B cell (primary cell): ENCODE measurements around the gene RUSF1. TPM values are rescaled to one million over a fixed set of nuclear protein-coding genes. Genes with fewer than 3 reads are reported as not detected.

Source experiments
- ATAC-seq: fragments of 200-7000 bp; cut with Tn5 transposase; one replicate; pipeline ENCODE4 v1.10.0; 2021; ENCODE audit warnings: low read depth, mild to moderate bottlenecking, moderate number of reproducible peaks, moderate library complexity
- CTCF ChIA-PET: fragments of 350-600 bp; sonication (Branson Sonifier 250); formaldehyde crosslinking; loops from one replicate; lab custom pipeline; 2021; ENCODE audit warnings: antibody characterized with exemption, inconsistent platforms; lab: Charles Lee
- POLR2A ChIA-PET: fragments of 350-600 bp; sonication (Branson Sonifier 250); formaldehyde crosslinking; loops from one replicate; lab custom pipeline; 2021; ENCODE audit warnings: antibody characterized with exemption; lab: Charles Lee
- DNase-seq: peaks from one replicate; pipeline ENCODE4 v3.0.0; 2013
- H2AFZ ChIP-seq: 2 replicates; pipeline ENCODE4 v1.6.1; 2012; ENCODE audit warnings: mild to moderate bottlenecking, low read depth, low read length; ENCODE audit not compliant: insufficient read depth, poor library complexity, severe bottlenecking
- H3K27ac ChIP-seq, 2 donors: 1 replicate in 1 of 2; 2 replicates in 1 of 2; pipeline ENCODE4 v1.5.1; 2012 to 2013; ENCODE audit warnings: low read length in 2 of 2, mild to moderate bottlenecking in 2 of 2, moderate library complexity in 1 of 2
- H3K27me3 ChIP-seq, 4 experiments: fragments of 200-600 bp in 1 of 4; sonication (generic) in 1 of 4; replicated peaks in 1 of 4; 1 replicate in 2 of 4; 2 replicates in 2 of 4; pipeline versions ENCODE4 v1.6.1 to v1.7.0; 2013 to 2016; ENCODE audit warnings: low read length in 3 of 4, mild to moderate bottlenecking in 2 of 4, mixed read lengths in 1 of 4, moderate library complexity in 1 of 4; ENCODE audit not compliant: insufficient read depth in 4 of 4, control insufficient read depth in 3 of 4; ENCODE audit errors: control extremely low read depth in 1 of 4
- H3K36me3 ChIP-seq, 2 experiments: replicated peaks in 1 of 2; 1 replicate in 1 of 2; 2 replicates in 1 of 2; pipeline versions ENCODE4 v1.6.1 to v1.7.1; 2013; ENCODE audit warnings: low read length in 1 of 2; ENCODE audit not compliant: insufficient read depth in 2 of 2, control insufficient read depth in 1 of 2; ENCODE audit errors: control extremely low read depth in 1 of 2, extremely low read depth in 1 of 2
- H3K4me1 ChIP-seq, 2 donors: fragments of 200-600 bp in 1 of 2; sonication (generic) in 1 of 2; 1 replicate in 1 of 2; 2 replicates in 1 of 2; pipeline versions ENCODE4 v1.5.1 to v1.6.1; 2013 to 2017; ENCODE audit warnings: low read length in 2 of 2; ENCODE audit not compliant: control insufficient read depth in 2 of 2, insufficient read depth in 2 of 2
- H3K4me2 ChIP-seq: replicated peaks from 2 replicates; pipeline ENCODE3; 2012; ENCODE audit warnings: mild to moderate bottlenecking, low read depth, low read length; ENCODE audit not compliant: poor library complexity, severe bottlenecking
- H3K4me3 ChIP-seq, 5 experiments: fragments of 200-600 bp in 1 of 5; sonication (generic) in 1 of 5; 1 replicate in 3 of 5; 2 replicates in 2 of 5; pipeline versions ENCODE4 v1.5.1 to v1.7.0; 2011 to 2016; ENCODE audit warnings: low read length in 4 of 5, mild to moderate bottlenecking in 4 of 5, low read depth in 2 of 5, control low read depth in 1 of 5, moderate library complexity in 1 of 5; ENCODE audit not compliant: insufficient read depth in 1 of 5; ENCODE audit errors: control extremely low read depth in 1 of 5, extremely low read depth in 1 of 5
- H3K79me2 ChIP-seq: fragments of 200-600 bp; sonication (generic); one replicate; pipeline ENCODE4 v1.6.0; 2016; ENCODE audit warnings: low read length; ENCODE audit not compliant: control insufficient read depth, insufficient read depth
- H3K9ac ChIP-seq: fragments of 200-600 bp; sonication (generic); 2 replicates; pipeline ENCODE4 v1.6.1; 2017; ENCODE audit warnings: mild to moderate bottlenecking, low read length, moderate library complexity
- H3K9me3 ChIP-seq, 3 donors: one replicate each; pipeline versions ENCODE4 v1.6.1 to v1.7.1; 2013; ENCODE audit warnings: low read length in 2 of 3; ENCODE audit not compliant: control insufficient read depth in 2 of 3, insufficient read depth in 1 of 3; ENCODE audit errors: control extremely low read depth in 1 of 3
- H4K20me1 ChIP-seq: 2 replicates; pipeline ENCODE4 v1.6.0; 2012; ENCODE audit warnings: mild to moderate bottlenecking, low read length; ENCODE audit not compliant: insufficient read depth, control insufficient read depth, poor library complexity, severe bottlenecking
- H3K27ac Mint-ChIP-seq: one replicate; pipeline ENCODE4 v1.8.0; 2021; ENCODE audit warnings: mixed read lengths
- H3K27me3 Mint-ChIP-seq: one replicate; pipeline ENCODE4 v1.8.0; 2021; ENCODE audit warnings: mixed read lengths
- H3K4me1 Mint-ChIP-seq: one replicate; pipeline ENCODE4 v1.8.0; 2021; ENCODE audit warnings: mixed read lengths
- H3K4me3 Mint-ChIP-seq: one replicate; pipeline ENCODE4 v1.8.0; 2021; ENCODE audit warnings: mixed read lengths
- H3K9me3 Mint-ChIP-seq: one replicate; pipeline ENCODE4 v1.8.0; 2022; ENCODE audit warnings: mixed read lengths; ENCODE audit not compliant: insufficient read depth
- EZH2 ChIP-seq: IDR thresholded peaks from 2 replicates; pipeline ENCODE4 v1.6.1; 2012; ENCODE audit warnings: borderline replicate concordance, low read depth, mild to moderate bottlenecking, moderate library complexity, low read length; ENCODE audit not compliant: insufficient read depth, poor library complexity, severe bottlenecking
- WGBS: methylation state at CpG from one replicate; pipeline ENCODE4 v1.1.5; 2013; ENCODE audit warnings: missing lambda C conversion rate; ENCODE audit not compliant: insufficient coverage; 5-methylcytosine and 5-hydroxymethylcytosine counted together
- intact Hi-C: fragments of 100-400 bp; cut with micrococcal nuclease; formaldehyde crosslinking; loops from one replicate; pipeline ENCODE4 v1.10.0; 2022
- polyA plus RNA-seq: library from polyadenylated mRNA; depleted of rRNA; stranded (reverse); fragments of >200 nt; gene quantifications from 2 replicates; pipeline ENCODE4 v1.2.3, GENCODE V29; 2012
- total RNA-seq, 2 donors: library from RNA; stranded (reverse); fragments of 120-200 nt in 1 of 2; gene quantifications; 1 replicate in 1 of 2; 2 replicates in 1 of 2; pipeline versions ENCODE4 v1.2.3 to v1.2.4, GENCODE V29; 2013 to 2022
- TF ChIP-seq, protein P1 (sequence below): fragments of 200-600 bp; IDR thresholded peaks from one replicate; pipeline ENCODE4 v1.8.0; 2022; ENCODE audit warnings: antibody characterized with exemption, mild to moderate bottlenecking

Gene RUSF1
- total and polyA plus RNA-seq, 2 donors (not counting 1 experiment from before 2014, with no cell fraction given), result 103 to 132 TPM

GRCh38 chr16:31508706-31509195, 560 bp upstream of the RUSF1 start:
- 22% methylated on average over 4 of the region's 6 CpGs for WGBS
- peak overlapping the region; percentile 36 to 95 (median 87) for H3K4me3 ChIP-seq

GRCh38 chr16:31507617-31507928, 618 bp downstream of the RUSF1 start:
- peaks cover 0 to 3% of the 10 kb centered on the region in 2 experiments for H3K36me3 ChIP-seq
- H3K9me3 ChIP-seq, result no peaks in the 10 kb centered on the region
- no peaks in the 10 kb centered on the region for H3K27me3 Mint-ChIP-seq
- no peak for TF ChIP-seq EZH2
- TF ChIP-seq, protein P1, sequence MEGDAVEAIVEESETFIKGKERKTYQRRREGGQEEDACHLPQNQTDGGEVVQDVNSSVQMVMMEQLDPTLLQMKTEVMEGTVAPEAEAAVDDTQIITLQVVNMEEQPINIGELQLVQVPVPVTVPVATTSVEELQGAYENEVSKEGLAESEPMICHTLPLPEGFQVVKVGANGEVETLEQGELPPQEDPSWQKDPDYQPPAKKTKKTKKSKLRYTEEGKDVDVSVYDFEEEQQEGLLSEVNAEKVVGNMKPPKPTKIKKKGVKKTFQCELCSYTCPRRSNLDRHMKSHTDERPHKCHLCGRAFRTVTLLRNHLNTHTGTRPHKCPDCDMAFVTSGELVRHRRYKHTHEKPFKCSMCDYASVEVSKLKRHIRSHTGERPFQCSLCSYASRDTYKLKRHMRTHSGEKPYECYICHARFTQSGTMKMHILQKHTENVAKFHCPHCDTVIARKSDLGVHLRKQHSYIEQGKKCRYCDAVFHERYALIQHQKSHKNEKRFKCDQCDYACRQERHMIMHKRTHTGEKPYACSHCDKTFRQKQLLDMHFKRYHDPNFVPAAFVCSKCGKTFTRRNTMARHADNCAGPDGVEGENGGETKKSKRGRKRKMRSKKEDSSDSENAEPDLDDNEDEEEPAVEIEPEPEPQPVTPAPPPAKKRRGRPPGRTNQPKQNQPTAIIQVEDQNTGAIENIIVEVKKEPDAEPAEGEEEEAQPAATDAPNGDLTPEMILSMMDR, result no peak
- H3K9me3 Mint-ChIP-seq, result no peaks in the 10 kb centered on the region
- peak overlapping the region; percentile 95 for H3K27ac Mint-ChIP-seq
- H2AFZ ChIP-seq, result peak overlapping the region; percentile 85
- no peak for ATAC-seq
- peak overlapping the region; percentile 92 for H3K4me3 Mint-ChIP-seq
- intact Hi-C loops, result no loop called here
- peak overlapping the region; percentile 36 to 95 (median 87) for H3K4me3 ChIP-seq
- H3K27ac ChIP-seq, result peak overlapping the region; percentile 80 to 88
- peak overlapping the region; percentile 90 for H3K4me2 ChIP-seq
- H3K4me1 Mint-ChIP-seq, result peaks cover 43% of the 10 kb centered on the region
- 5% methylated on average over 9 of the region's 12 CpGs for WGBS
- peaks cover 32 to 33% of the 10 kb centered on the region in 2 donors for H3K4me1 ChIP-seq
- POLR2A ChIA-PET, result interaction anchor here (1.0 kb wide), 2 partner anchors 9 to 48 kb away, joined by 3 to 5 read pairs; partner anchors contain the start of gene ARMC5
- no peaks in the 10 kb centered on the region for H3K27me3 ChIP-seq
- H3K79me2 ChIP-seq, result peaks cover 18% of the 10 kb centered on the region
- CTCF ChIA-PET, result interaction anchor here (1.0 to 1.4 kb wide), 2 partner anchors 47 to 328 kb away, joined by 3 to 7 read pairs; partner anchors contain the start of gene FUS
- DNase-seq, result no peak
- peak overlapping the region; percentile 84 for H3K9ac ChIP-seq
- no peaks in the 10 kb centered on the region for H4K20me1 ChIP-seq

More at GRCh38 chr16:31508706-31509195, 560 bp upstream of the RUSF1 start:
- Histone ChIP-seq H3K9me3 (no peaks in the 10 kb centered on the region), H3K36me3 (peaks cover 0 to 3% of the 10 kb centered on the region in 2 experiments), H3K4me2 (peak overlapping the region; percentile 90), H2AFZ (peak overlapping the region; percentile 85), H3K27ac (peak overlapping the region; percentile 80 to 88), H3K27me3 (no peaks in the 10 kb centered on the region), H4K20me1 (no peaks in the 10 kb centered on the region), H3K9ac (peak overlapping the region; percentile 84), H3K79me2 (peaks cover 18% of the 10 kb centered on the region), H3K4me1 (peaks cover 32 to 33% of the 10 kb centered on the region in 2 donors)
- ChIA-PET CTCF (interaction anchor here (1.0 to 1.4 kb wide), 2 partner anchors 48 to 329 kb away, joined by 3 to 7 read pairs; partner anchors contain the start of gene FUS), POLR2A (interaction anchor here (1.0 kb wide), 3 partner anchors 10 to 49 kb away, joined by 3 to 5 read pairs (median 3); partner anchors contain the start of gene ARMC5)
- intact Hi-C loops, result loop anchor here (1.0 kb wide), 4 partner anchors 21 to 205 kb away; partner anchors contain the start of gene ARMC5
- H3K9me3 Mint-ChIP-seq, result no peaks in the 10 kb centered on the region
- DNase-seq, result no peak
- TF ChIP-seq, protein P1, result no peak
- no peak for TF ChIP-seq EZH2
- peak overlapping the region; percentile 92 for H3K4me3 Mint-ChIP-seq
- peaks cover 43% of the 10 kb centered on the region for H3K4me1 Mint-ChIP-seq
- peak overlapping the region; percentile 95 for H3K27ac Mint-ChIP-seq
- no peaks in the 10 kb centered on the region for H3K27me3 Mint-ChIP-seq
- ATAC-seq, result no peak
